Stimulated activated naive CD4-positive, alpha-beta T cell treated with Interleukin-2 at 50 U/mL for 16 hours (primary cell): ENCODE results near the gene TIAL1.
"Not testable (repeated sequence)": the region's sequence is repeated elsewhere in the genome, so short reads cannot be mapped to it uniquely, and the experiment has no call there.

ENCODE experiments used
- DNase-seq: peaks from one replicate; lab custom pipeline; 2025; lab: John Stamatoyannopoulos, UW

TIAL1 gene

GRCh38 chr10:119528663-119529237 is 68.0 kb downstream of the TIAL1 start:
- not testable (repeated sequence) for DNase-seq

GRCh38 chr10:119526621-119527592 is 69.9 kb downstream of the TIAL1 start:
- DNase-seq, result no peak

DNA sequence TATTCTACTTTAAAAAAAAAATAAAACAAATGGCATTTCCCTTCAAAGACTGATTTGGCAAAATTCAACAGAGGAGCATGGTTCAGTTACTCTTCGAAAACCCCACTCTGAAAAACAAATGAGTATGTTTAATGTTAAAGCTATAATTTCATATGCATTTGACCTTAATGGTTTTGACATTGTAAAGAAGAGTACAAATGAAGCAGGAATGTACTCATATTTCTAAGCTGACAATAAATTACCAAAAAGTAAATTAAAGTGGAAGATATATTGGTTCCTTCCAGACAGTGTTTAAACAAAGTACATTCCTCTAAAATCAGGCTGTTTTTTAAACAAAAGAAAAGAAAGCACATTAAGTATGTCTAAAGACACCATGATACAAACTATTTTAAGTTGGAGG is 70.6 kb downstream of the TIAL1 start:
- DNase-seq, result no peak

- no peak for DNase-seq
Measured at GRCh38 chr10:119525116-119525515, 71.6 kb downstream of the TIAL1 start.

DNA sequence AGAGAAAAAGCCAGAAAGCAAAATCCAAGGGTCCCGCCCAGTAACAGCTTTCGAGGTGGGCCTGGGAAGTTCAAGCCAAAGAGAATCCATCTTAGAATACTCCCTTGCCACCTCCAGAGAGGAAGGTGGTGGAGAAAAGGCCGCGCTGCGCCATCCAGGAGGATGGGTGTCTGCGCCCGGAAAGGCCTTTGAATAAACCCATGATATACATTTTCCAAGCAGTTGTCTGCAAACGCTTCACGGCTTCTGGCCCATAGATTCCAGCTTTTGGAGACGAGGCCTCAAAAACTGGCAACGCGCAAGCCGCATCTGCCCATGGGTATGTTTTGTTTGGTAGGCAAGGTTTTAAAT is 72.1 kb downstream of the TIAL1 start:
- no peak for DNase-seq

- DNase-seq, result no peak
Measured at GRCh38 chr10:119523895-119524719, 72.7 kb downstream of the TIAL1 start.
